DND-41 (cell line): ENCODE measurements around the gene CNTRL.

Experiments used
- ATAC-seq: fragments of 200-7000 bp; cut with Tn5 transposase; 3 replicates; pipeline ENCODE4 v1.9.1; 2021; ENCODE audit warnings: low read depth; ENCODE audit not compliant: insufficient read depth
- DNase-seq: peaks from one replicate; pipeline ENCODE4 v3.0.0-alpha.2; 2020
- H2AFZ ChIP-seq: 2 replicates; pipeline ENCODE4 v1.6.0; 2012; ENCODE audit warnings: low read depth, low read length
- H3K27ac ChIP-seq: 2 replicates; pipeline ENCODE4 v1.5.1; 2012; ENCODE audit warnings: low read length, inconsistent platforms
- H3K27me3 ChIP-seq: fragments of 200-600 bp; sonication (generic); 2 replicates; pipeline ENCODE4 v1.6.0; 2012; ENCODE audit warnings: low read length, mild to moderate bottlenecking, inconsistent platforms; ENCODE audit not compliant: insufficient read depth, poor library complexity
- H3K36me3 ChIP-seq: 2 replicates; pipeline ENCODE4 v1.5.1; 2012; ENCODE audit warnings: low read length, inconsistent platforms; ENCODE audit not compliant: insufficient read depth
- H3K4me1 ChIP-seq: 2 replicates; pipeline ENCODE4 v1.5.1; 2012; ENCODE audit warnings: mild to moderate bottlenecking, low read length; ENCODE audit not compliant: insufficient read depth
- H3K4me2 ChIP-seq: 2 replicates; pipeline ENCODE4 v1.6.0; 2012; ENCODE audit warnings: mild to moderate bottlenecking, moderate library complexity, low read length, inconsistent platforms; ENCODE audit not compliant: insufficient read depth
- H3K4me3 ChIP-seq, 2 experiments: fragments of 200-600 bp in 1 of 2; shearing (Covaris generic) in 1 of 2; 2 replicates each; pipeline ENCODE4 v1.5.1; 2012 to 2016; ENCODE audit warnings: inconsistent platforms in 2 of 2, low read length in 2 of 2, mild to moderate bottlenecking in 2 of 2, low read depth in 1 of 2, moderate library complexity in 1 of 2
- H3K79me2 ChIP-seq: 2 replicates; pipeline ENCODE4 v1.6.0; 2012; ENCODE audit warnings: low read length, inconsistent platforms; ENCODE audit not compliant: insufficient read depth
- H3K9ac ChIP-seq: 2 replicates; pipeline ENCODE4 v1.6.0; 2012; ENCODE audit warnings: low read depth, mild to moderate bottlenecking, inconsistent platforms, low read length, moderate library complexity
- H3K9me3 ChIP-seq: 2 replicates; pipeline ENCODE4 v1.5.1; 2012; ENCODE audit warnings: low read length, moderate library complexity, mild to moderate bottlenecking, inconsistent platforms; ENCODE audit not compliant: insufficient read depth, severe bottlenecking
- H4K20me1 ChIP-seq: 2 replicates; pipeline ENCODE4 v1.6.0; 2012; ENCODE audit warnings: low read length; ENCODE audit not compliant: insufficient read depth
- EZH2 ChIP-seq: IDR thresholded peaks from 3 replicates; pipeline ENCODE4 v1.6.1; 2012; ENCODE audit warnings: borderline replicate concordance, low read depth, mild to moderate bottlenecking, moderate library complexity, low read length, inconsistent platforms; ENCODE audit not compliant: severe bottlenecking
- TF ChIP-seq, protein P1 (sequence below): IDR thresholded peaks from 2 replicates; pipeline ENCODE4 v1.5.1; 2012; ENCODE audit warnings: borderline replicate concordance, low read length, moderate library complexity, mild to moderate bottlenecking; ENCODE audit not compliant: poor library complexity, severe bottlenecking; ENCODE audit errors: extremely low read depth

Gene CNTRL

DNA sequence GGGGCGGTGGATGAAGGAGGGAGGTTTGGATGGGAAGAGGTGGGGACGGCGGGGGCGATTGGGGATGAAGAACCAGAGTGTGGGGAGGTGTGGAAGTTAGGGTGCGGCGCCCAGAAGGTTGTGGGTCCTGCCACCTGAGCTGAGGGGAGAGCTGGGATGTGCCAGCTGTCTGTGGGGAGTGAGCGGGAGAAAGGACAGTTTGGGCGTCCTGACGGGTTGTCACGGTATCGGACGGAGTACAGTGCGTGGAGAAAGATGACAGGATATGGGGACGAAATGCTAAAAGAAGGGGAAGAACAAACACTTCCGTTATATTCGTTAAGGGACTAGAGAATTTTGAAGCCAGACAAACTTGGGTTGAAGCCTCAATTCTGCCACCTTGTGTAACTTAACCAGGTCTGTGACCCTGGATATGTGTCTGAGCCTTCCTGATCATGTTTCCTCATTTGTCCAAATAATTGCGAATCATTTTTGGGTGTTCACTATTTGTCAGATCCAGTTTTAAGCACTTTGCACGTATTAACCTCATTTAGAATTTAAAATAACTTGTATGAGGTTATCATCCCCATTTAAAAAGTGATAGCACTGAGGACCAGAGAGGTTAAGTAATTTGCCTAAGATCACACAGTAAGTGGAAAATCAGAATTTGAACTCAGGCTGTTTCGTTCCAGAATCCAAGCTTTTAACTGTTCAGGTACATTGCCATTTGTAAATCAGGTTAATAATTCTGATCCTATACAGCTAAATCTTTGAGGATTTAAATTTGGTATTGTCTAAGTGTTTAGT, 689 bp downstream of the CNTRL start:
- Histone ChIP-seq H3K36me3 (peaks cover 7% of the 10 kb centered on the region), H3K79me2 (peaks cover 68% of the 10 kb centered on the region), H3K4me3 (peak overlapping the region; percentile 92 to 97), H3K4me2 (peak overlapping the region; percentile 79), H3K27ac (peak overlapping the region; percentile 95), H3K9me3 (no peaks in the 10 kb centered on the region), H3K4me1 (peaks cover 59% of the 10 kb centered on the region), H2AFZ (peak overlapping the region; percentile 81), H3K27me3 (no peaks in the 10 kb centered on the region), H4K20me1 (peaks cover 7% of the 10 kb centered on the region; the same call in 1 of the 2 replicates), H3K9ac (peak overlapping the region; percentile 94)
- TF ChIP-seq EZH2: no peak
- TF ChIP-seq, protein P1, sequence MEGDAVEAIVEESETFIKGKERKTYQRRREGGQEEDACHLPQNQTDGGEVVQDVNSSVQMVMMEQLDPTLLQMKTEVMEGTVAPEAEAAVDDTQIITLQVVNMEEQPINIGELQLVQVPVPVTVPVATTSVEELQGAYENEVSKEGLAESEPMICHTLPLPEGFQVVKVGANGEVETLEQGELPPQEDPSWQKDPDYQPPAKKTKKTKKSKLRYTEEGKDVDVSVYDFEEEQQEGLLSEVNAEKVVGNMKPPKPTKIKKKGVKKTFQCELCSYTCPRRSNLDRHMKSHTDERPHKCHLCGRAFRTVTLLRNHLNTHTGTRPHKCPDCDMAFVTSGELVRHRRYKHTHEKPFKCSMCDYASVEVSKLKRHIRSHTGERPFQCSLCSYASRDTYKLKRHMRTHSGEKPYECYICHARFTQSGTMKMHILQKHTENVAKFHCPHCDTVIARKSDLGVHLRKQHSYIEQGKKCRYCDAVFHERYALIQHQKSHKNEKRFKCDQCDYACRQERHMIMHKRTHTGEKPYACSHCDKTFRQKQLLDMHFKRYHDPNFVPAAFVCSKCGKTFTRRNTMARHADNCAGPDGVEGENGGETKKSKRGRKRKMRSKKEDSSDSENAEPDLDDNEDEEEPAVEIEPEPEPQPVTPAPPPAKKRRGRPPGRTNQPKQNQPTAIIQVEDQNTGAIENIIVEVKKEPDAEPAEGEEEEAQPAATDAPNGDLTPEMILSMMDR: peak; percentile 52
- no peak; the same call in none of the 3 replicates for ATAC-seq
- DNase-seq: no peak

DNA sequence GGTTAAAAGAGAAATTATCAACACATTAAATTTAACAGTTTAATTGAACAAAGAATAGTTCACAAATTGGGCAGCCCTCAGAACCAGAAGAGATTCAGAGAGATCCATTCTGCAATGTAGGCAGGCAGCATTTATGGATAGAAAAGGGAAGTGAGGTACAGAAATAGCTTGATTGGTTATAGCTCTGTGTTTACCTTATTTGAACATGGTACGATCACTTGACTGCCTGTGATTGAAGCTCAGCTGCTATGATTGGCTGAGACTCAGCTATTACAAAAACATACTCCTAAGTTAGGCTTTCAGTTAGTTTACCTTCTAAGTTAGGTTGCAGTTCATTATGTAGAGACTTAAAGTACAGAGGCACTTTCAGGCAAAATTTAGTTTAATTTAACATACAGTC, 7.3 kb downstream of the CNTRL start:
- Histone ChIP-seq H3K4me1 (peaks cover 11% of the 10 kb centered on the region), H3K9me3 (no peaks in the 10 kb centered on the region), H2AFZ (no peak overlapping the region), H3K9ac (no peak overlapping the region), H3K27me3 (no peaks in the 10 kb centered on the region), H3K36me3 (peaks cover 56% of the 10 kb centered on the region), H3K27ac (no peak overlapping the region), H3K4me3 (no peak overlapping the region), H3K4me2 (no peak overlapping the region), H4K20me1 (no peaks in the 10 kb centered on the region; the same call in 1 of the 2 replicates), H3K79me2 (peaks cover 92% of the 10 kb centered on the region)
- TF ChIP-seq, protein P1: no peak
- TF ChIP-seq EZH2: no peak
- ATAC-seq (no peak), DNase-seq (no peak)

DNA sequence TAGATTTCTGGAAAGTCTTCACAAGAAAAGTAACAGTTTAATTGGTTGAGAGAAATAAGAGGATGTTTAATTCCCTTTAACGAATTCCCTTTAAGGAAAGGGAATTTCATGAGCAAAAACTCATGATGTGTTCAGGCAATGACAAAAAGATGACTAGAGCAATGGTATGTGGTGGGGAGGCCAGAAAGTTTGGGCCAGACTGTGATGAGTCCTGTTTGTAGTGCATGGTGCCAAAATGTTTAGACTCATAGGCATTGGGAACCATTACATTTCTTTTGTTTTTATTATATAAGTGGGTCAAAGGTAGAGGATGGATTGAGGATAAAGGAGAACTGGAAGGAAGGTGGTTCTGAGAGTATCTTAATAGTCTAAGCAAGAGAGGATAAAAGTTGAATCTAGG, 10.9 kb downstream of the CNTRL start:
- Histone ChIP-seq H3K27ac (no peak overlapping the region), H3K9me3 (no peaks in the 10 kb centered on the region), H3K27me3 (no peaks in the 10 kb centered on the region), H3K36me3 (peaks cover 72% of the 10 kb centered on the region), H4K20me1 (no peaks in the 10 kb centered on the region; the same call in 1 of the 2 replicates), H3K4me1 (peaks cover 2% of the 10 kb centered on the region; the same call in 1 of the 2 replicates), H3K9ac (no peak overlapping the region), H2AFZ (no peak overlapping the region), H3K4me3 (no peak overlapping the region), H3K79me2 (peaks cover 64% of the 10 kb centered on the region), H3K4me2 (no peak overlapping the region)
- ATAC-seq: no peak
- DNase-seq: no peak
- TF ChIP-seq, protein P1: no peak
- TF ChIP-seq EZH2: no peak
